Activated T-cell treated with anti-CD3 and anti-CD28 coated beads, Interleukin-2, amount 50 U/mL, for 48 hours (primary cell): ENCODE data around the gene RXRG.

ENCODE experiments used
- DNase-seq, 2 experiments: peaks; one replicate each; pipeline ENCODE4 v3.0.0-alpha.2; 2020

Gene RXRG

DNA sequence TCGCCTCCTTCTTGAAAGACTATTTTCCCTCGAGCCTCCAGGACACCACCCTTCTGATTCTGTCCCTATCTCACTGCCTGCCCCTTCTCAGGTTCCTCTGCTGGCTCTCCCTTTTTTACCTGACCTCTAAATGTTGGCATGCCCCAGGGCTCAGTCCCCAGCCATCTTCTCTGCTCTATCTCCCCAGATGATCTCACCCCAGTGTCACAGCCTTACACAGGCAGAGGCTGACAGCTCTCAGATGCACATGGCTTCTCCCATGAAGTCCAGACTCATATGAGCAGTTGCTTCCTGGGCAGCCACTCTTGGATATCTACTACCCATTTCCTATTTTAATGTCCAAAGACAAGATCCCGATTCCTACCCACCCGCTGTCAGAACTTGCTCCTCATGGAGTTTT lies 37.5 kb downstream of the RXRG start:
- DNase-seq = no peak

- peak; percentile 34 to 51 for DNase-seq
Measured at GRCh38 chr1:165403835-165404482, 41.0 kb downstream of the RXRG start.

GRCh38 chr1:165402517-165403111 lies 42.3 kb downstream of the RXRG start:
- no peak for DNase-seq

GRCh38 chr1:165397944-165398343 lies 47.0 kb downstream of the RXRG start:
- peak in 1 of 2 experiments; percentile 23 for DNase-seq

DNA sequence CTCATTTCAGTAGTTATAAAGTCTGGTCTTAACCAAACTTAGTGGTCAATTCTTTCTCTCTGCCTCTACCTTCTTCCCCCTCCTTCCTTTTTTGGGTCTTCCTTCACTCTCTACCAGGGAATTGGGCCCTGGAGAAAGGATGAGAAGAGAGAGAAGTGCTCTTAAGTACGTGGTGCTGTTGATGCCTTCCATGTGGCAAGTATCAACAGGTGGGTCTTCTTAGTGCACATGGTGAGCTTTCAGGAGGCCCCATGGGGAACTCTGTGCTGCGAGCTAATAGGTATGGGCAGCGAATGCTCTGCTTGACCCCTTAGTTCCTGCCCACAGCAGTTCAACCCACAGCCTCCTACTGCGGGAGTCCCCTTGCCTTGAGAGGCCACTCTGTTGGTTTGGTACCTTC lies 49.0 kb downstream of the RXRG start:
- DNase-seq = no peak

DNA sequence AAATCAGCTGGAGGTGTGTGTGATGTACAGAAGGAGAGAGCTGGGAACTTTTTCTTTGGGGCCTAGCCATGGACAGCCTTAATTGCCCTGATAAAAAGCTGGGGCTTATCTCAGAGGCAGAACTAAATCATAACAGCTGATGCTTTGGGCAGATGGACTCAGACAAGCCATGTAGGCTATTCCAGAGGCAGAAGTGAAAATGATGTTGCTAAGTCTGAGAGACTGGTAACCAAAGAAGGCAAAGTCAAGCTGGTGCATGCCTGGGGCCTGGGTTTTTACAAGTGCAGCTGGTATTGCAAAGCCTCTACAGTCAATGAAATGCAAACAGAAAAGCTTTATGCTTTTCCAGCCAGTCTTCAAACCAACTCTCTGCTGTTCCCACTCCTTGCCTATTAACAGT lies 49.4 kb downstream of the RXRG start:
- DNase-seq = no peak

DNA sequence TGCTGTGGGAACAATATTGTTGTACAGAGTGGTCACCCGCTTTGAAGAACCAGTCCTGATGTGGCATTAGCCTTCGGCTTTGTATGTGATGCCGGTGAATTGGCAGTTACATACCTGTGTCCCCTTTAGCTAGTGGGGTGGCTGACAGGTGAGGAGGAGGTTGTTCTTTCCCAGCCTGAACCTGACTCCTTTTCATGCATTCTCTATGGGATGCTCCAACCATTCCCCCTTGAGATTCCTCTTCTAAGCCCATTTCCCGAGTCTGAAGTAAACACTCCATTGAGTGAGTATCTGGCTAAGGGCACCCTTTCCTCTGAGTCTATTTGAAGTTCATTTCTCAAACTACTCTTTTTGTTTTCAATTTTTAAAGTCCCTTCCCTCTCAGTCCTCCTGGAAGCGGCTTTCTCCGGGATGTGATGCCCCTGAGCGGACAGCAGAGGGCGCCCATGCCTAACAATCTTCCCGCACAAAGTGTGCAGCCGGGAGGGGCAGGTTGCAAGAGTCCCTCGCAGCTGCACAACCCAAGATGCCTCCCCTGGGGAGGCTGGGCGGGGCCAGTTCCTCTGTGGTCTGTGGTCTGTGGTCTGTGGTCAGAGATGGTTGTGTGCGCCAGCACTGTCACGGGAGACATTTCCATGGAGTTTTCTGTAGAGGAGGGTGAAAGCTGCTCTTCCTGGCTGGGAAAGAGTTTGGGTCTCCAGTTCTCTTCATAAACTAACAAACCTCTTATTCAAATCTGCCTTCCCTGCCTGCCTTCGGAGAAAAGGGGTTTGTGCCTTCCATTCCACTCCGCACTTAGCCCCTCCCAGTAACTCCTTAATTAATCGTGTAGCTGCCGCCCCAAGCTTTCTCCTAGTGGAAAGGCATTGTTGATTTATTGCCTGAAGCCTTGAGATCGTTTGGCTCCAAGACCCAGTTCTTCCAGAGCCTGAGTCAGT lies 52.0 kb downstream of the RXRG start:
- peak; percentile 91 to 93 for DNase-seq

DNA sequence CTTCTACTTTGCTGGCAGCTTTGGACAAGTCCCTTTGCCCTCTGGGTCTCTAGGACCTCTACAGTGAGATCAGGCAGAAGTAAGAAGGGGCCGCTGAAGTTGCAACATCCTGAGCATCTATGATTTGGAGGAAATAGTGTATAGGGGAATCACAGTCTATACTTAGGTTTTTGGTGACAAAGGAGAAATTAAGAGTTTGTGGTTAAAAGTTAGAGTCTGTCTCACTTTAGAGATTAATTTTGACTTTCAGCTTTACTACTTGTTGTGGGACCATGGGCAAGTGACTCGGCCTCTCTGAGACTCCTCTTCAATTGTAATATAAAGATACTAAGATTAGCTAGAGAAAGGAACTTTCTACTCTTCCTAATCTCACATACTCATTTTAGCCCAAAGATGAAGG lies 55.3 kb downstream of the RXRG start:
- DNase-seq = no peak

GRCh38 chr1:165387961-165388360 lies 57.0 kb downstream of the RXRG start:
- DNase-seq = no peak

DNA sequence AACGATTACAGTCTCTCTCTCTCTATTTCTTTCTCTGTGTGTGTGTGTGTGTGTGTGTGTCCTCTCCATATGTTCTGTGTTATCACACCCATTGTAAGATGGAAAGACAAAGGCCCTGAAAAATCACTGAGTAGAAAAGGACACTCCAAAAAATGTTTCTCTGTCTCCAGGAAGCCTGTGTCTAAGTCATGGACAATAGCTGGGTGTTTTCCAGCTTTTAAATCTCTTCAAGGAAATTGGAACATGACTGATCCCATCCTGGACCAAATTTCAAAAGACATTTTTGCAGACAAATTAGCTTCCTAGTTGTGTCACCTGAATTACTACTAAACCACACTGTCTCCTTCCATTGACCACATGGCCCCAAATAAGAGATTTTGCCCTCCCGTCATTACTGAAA lies 57.4 kb downstream of the RXRG start:
- DNase-seq = no peak

- DNase-seq = no peak
Measured at GRCh38 chr1:165383599-165384405, 61.1 kb downstream of the RXRG start.

DNA sequence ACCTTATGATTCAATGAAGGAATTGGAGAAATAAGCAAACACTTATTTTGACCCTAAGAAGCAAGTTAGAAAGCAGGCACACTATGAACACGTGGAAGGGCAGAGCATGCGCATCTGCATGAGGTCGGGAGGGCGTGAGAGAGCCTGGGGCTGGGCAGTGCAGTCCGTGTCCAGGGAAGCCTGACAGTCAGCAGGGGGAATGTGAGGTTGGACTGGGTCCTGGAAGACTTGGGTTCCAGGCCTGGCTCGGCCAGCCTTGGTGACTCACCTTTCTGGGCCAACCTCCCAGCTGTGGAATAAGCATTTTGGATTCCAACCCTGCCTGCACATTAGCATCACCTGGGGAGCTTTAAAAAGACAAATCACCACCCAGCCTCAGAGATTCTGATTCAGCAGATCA lies 61.9 kb downstream of the RXRG start:
- no peak for DNase-seq

GRCh38 chr1:165381745-165382505 lies 63.0 kb downstream of the RXRG start:
- no peak for DNase-seq

DNA sequence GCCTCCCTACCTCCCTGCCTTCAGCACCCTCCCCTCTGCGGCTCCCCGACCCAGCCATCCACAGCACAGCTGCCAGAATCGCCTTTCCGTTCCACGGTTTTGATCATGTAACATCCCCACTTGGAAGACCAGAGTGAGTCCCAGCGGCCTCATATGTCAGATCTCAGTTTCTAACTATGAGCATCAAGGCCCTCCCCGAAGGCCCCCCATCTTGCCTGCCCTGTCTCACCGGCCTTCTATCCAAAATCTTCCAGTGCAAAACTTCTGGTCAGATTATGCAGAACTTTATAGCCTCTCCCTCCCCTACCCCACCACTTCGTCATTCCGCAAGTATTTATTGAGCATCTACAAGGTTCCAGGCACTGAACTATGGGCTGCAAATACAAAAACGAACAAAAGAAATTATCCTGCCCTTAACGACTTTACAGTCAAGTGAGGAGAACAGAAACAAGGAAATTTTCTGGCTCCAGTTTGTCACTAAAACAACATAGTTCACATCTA lies 68.1 kb downstream of the RXRG start:
- no peak for DNase-seq

DNA sequence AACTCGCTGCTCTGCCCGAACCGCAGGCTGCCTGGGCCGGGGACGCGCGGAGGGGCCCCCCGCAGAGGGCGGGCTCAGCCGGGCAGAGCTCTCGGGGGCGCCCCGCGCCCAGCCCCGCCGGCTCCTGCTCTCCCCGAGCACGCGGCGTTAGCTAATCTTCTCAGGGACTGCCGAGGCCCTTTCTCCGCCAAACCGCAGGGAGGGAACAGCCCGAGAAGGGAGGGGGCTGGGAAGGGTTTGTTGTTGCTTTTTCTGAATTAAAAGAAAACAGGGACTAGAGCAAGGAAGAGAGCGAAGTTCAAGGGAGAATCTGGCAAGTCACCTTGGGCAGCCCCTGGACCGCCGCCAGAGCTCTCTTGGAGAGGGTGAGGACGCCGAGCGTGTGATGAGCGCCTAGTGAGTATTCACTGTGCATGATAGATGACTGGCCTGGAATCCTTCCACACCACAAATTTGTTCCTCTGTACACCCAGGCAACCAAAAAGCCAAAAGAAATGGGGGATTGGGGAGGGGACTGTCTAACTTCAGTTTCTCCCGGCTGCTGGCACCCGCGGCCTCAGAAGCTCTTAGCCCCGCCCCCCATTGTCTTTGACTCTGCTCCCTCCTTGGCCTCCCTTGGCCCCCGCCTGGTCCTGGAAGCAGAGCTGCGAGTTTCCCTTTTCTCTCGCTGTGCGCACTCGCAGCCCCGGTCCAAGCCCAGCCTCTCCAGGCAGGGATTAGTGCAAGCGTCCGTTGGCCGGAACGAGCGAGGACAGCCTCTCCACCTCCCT lies 68.7 kb downstream of the RXRG start:
- peak; percentile 48 to 55 for DNase-seq

- no peak for DNase-seq
Measured at GRCh38 chr1:165375623-165376022, 69.3 kb downstream of the RXRG start.

DNA sequence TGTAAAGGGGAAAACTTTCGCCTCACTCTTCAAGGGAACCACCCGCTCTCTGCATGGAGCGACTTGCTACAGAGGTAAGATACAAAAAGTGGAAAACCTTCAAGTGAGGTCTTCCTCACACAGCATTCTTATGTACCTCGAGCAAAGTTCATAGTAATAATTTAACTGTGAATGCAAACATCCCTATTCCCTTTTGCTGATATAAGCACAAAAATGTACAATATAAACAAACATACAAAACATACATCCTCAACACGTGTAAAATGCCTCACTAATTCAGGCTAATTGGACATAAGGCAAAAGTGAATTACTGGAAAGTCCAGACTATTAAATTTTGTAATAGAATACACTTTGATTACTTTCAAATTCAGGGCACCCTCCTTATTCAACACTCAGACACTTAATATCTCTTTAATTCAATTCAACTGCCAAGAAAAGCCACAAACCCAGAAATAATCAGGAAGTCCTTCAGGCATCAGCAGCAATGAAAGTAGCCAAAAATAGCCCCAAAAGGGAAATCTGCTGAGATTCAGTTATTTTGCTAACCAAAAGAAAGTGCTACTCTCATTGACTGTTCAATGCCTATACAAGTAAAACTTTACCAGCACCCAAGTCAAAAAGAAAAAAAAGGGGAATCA lies 73.2 kb downstream of the RXRG start:
- DNase-seq = no peak

GRCh38 chr1:165369255-165369848 lies 75.6 kb downstream of the RXRG start:
- peak; percentile 71 to 73 for DNase-seq

GRCh38 chr1:165367375-165367993 lies 77.4 kb downstream of the RXRG start:
- DNase-seq = peak; percentile 86 to 88

- no peak for DNase-seq
Measured at GRCh38 chr1:165365341-165365740, 79.6 kb downstream of the RXRG start.
